ENCODE data around the gene USP22.

USP22 gene

DNA sequence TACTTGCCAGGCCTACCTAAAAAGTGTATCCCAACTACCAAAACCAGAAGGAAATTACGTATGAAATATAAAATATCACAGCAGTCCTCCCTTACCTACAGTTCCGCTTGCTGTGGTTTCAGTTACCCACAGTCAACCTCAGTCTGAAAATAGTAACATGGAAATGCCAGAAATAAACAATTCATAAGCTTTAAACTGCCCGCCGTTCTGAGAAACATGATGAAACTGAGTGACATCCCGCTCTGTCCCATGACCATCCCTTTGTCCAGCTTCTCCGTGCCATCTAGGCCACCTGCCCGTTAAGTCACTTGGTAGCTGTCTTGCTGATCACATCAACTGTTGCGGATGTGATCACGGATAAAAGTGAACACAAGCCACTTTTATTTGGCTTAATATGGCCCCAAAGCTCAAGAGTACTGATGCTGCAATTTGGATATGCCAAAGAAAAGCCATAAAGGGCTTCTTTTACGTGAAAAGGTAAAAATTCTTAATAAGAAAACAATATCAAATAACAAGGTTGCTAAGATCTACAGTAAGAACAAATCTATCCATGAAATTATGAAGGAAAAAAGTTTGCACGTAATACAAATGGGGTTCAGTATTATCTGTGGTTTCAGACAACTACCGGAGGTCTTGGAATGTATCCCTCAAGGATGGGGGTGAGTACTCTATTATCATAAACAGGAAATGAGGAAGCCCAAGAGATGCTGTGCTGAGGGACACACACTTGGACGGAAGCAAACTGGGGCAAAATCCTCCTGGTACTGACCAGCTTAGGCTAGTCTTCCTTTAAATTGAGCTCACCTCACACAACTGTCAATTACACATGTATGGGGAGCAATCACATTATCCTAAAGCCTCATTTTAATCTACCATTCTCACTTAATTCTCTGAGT, 8.2 kb downstream of the USP22 start:
- H3K4me3 ChIP-seq (ENCODE audit: low read depth in 1 of 5, low read length in 5 of 5) = peak overlapping the region in 2 of 5 donors; percentile 14 to 39

GRCh38 chr17:21033350-21033749, 9.5 kb downstream of the USP22 start:
- Histone ChIP-seq H3K4me1 (ENCODE audit: control insufficient read depth in 5 of 5, insufficient read depth in 5 of 5, low read length in 5 of 5) (peaks cover 15 to 83% (median 70%) of the 10 kb centered on the region in 5 donors), H3K4me3 (ENCODE audit: low read depth in 1 of 5, low read length in 5 of 5) (no peak overlapping the region), H3K9ac (ENCODE audit: low read length in 5 of 5) (no peak overlapping the region), H3K9me3 (ENCODE audit: control insufficient read depth in 5 of 5, low read length in 5 of 5) (no peaks in the 10 kb centered on the region), H3K27ac (ENCODE audit: low read depth, low read length) (no peak overlapping the region), H3K36me3 (ENCODE audit: control insufficient read depth in 5 of 5, insufficient read depth in 5 of 5, low read length in 5 of 5) (peaks cover 0 to 6% (median 0%) of the 10 kb centered on the region in 5 donors), H3K27me3 (ENCODE audit: control insufficient read depth in 5 of 5, insufficient read depth in 4 of 5, low read length in 5 of 5) (no peaks in the 10 kb centered on the region)

More for the DNA sequence above, 8.2 kb downstream of the USP22 start:
- Histone ChIP-seq H3K27ac (ENCODE audit: low read depth, low read length) (peak overlapping the region; percentile 64), H3K9ac (ENCODE audit: low read length in 5 of 5) (peak overlapping the region in 1 of 5 donors; percentile 17), H3K36me3 (ENCODE audit: control insufficient read depth in 5 of 5, insufficient read depth in 5 of 5, low read length in 5 of 5) (peaks cover 0 to 6% (median 0%) of the 10 kb centered on the region in 5 donors), H3K4me1 (ENCODE audit: control insufficient read depth in 5 of 5, insufficient read depth in 5 of 5, low read length in 5 of 5) (peaks cover 11 to 73% (median 63%) of the 10 kb centered on the region in 5 donors), H3K9me3 (ENCODE audit: control insufficient read depth in 5 of 5, low read length in 5 of 5) (no peaks in the 10 kb centered on the region), H3K27me3 (ENCODE audit: control insufficient read depth in 5 of 5, insufficient read depth in 4 of 5, low read length in 5 of 5) (no peaks in the 10 kb centered on the region)

- no peaks in the 10 kb centered on the region for H3K27me3 ChIP-seq (ENCODE audit: control insufficient read depth in 5 of 5, insufficient read depth in 4 of 5, low read length in 5 of 5)
- H3K9me3 ChIP-seq (ENCODE audit: control insufficient read depth in 5 of 5, low read length in 5 of 5) = no peaks in the 10 kb centered on the region
- no peak overlapping the region for H3K4me3 ChIP-seq (ENCODE audit: low read depth in 1 of 5, low read length in 5 of 5)
- H3K36me3 ChIP-seq (ENCODE audit: control insufficient read depth in 5 of 5, insufficient read depth in 5 of 5, low read length in 5 of 5) = peaks cover 3 to 18% (median 14%) of the 10 kb centered on the region in 5 donors
- peaks cover 11 to 76% (median 66%) of the 10 kb centered on the region in 5 donors for H3K4me1 ChIP-seq (ENCODE audit: control insufficient read depth in 5 of 5, insufficient read depth in 5 of 5, low read length in 5 of 5)
- no peak overlapping the region for H3K9ac ChIP-seq (ENCODE audit: low read length in 5 of 5)
- no peak overlapping the region for H3K27ac ChIP-seq (ENCODE audit: low read depth, low read length)
Measured at GRCh38 chr17:21031756-21032396, 10.9 kb downstream of the USP22 start.

DNA sequence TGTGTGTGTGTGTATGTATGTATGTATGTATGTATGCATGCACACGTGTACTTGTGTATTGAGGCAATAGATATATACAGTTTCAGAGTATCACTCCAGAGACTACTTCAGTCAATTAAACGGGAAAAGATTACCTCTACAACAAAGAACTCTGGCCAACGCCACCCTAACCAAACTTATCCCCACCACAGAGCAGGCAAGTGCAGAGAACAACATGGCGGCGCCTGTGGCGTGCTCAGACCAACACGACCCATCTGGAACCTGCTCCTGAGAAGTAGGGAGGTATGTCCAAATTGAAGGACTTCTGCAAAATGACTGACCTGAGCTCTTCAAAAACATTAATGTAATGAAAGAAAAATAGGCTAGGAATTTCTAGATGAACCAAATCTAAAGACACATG, 12.4 kb downstream of the USP22 start:
- Histone ChIP-seq H3K9me3 (ENCODE audit: control insufficient read depth in 5 of 5, low read length in 5 of 5) (no peaks in the 10 kb centered on the region), H3K4me1 (ENCODE audit: control insufficient read depth in 5 of 5, insufficient read depth in 5 of 5, low read length in 5 of 5) (peaks cover 11 to 63% (median 55%) of the 10 kb centered on the region in 5 donors)

GRCh38 chr17:21029515-21029914, 13.3 kb downstream of the USP22 start:
- Histone ChIP-seq H3K4me1 (ENCODE audit: control insufficient read depth in 5 of 5, insufficient read depth in 5 of 5, low read length in 5 of 5) (peaks cover 9 to 54% (median 47%) of the 10 kb centered on the region in 5 donors), H3K9ac (ENCODE audit: low read length in 5 of 5) (peak overlapping the region in 2 of 5 donors; percentile 26 to 55), H3K9me3 (ENCODE audit: control insufficient read depth in 5 of 5, low read length in 5 of 5) (no peaks in the 10 kb centered on the region), H3K36me3 (ENCODE audit: control insufficient read depth in 5 of 5, insufficient read depth in 5 of 5, low read length in 5 of 5) (peaks cover 12 to 42% (median 37%) of the 10 kb centered on the region in 5 donors), H3K4me3 (ENCODE audit: low read depth in 1 of 5, low read length in 5 of 5) (no peak overlapping the region), H3K27ac (ENCODE audit: low read depth, low read length) (peak overlapping the region; percentile 68), H3K27me3 (ENCODE audit: control insufficient read depth in 5 of 5, insufficient read depth in 4 of 5, low read length in 5 of 5) (no peaks in the 10 kb centered on the region)

More for the DNA sequence above, 12.4 kb downstream of the USP22 start:
- no peaks in the 10 kb centered on the region for H3K27me3 ChIP-seq (ENCODE audit: control insufficient read depth in 5 of 5, insufficient read depth in 4 of 5, low read length in 5 of 5)
- H3K9ac ChIP-seq (ENCODE audit: low read length in 5 of 5) = no peak overlapping the region
- H3K36me3 ChIP-seq (ENCODE audit: control insufficient read depth in 5 of 5, insufficient read depth in 5 of 5, low read length in 5 of 5) = peaks cover 7 to 33% (median 28%) of the 10 kb centered on the region in 5 donors
- H3K27ac ChIP-seq (ENCODE audit: low read depth, low read length) = no peak overlapping the region
- no peak overlapping the region for H3K4me3 ChIP-seq (ENCODE audit: low read depth in 1 of 5, low read length in 5 of 5)

GRCh38 chr17:21029036-21029435, 13.8 kb downstream of the USP22 start:
- peaks cover 6 to 51% (median 42%) of the 10 kb centered on the region in 5 donors for H3K4me1 ChIP-seq (ENCODE audit: control insufficient read depth in 5 of 5, insufficient read depth in 5 of 5, low read length in 5 of 5)
- peaks cover 12 to 46% (median 40%) of the 10 kb centered on the region in 5 donors for H3K36me3 ChIP-seq (ENCODE audit: control insufficient read depth in 5 of 5, insufficient read depth in 5 of 5, low read length in 5 of 5)
- H3K27me3 ChIP-seq (ENCODE audit: control insufficient read depth in 5 of 5, insufficient read depth in 4 of 5, low read length in 5 of 5) = no peaks in the 10 kb centered on the region
- H3K9me3 ChIP-seq (ENCODE audit: control insufficient read depth in 5 of 5, low read length in 5 of 5) = no peaks in the 10 kb centered on the region
- H3K9ac ChIP-seq (ENCODE audit: low read length in 5 of 5) = peak overlapping the region in 3 of 5 donors; percentile 2 to 55 (median 36)
- H3K27ac ChIP-seq (ENCODE audit: low read depth, low read length) = peak overlapping the region; percentile 68
- no peak overlapping the region for H3K4me3 ChIP-seq (ENCODE audit: low read depth in 1 of 5, low read length in 5 of 5)

DNA sequence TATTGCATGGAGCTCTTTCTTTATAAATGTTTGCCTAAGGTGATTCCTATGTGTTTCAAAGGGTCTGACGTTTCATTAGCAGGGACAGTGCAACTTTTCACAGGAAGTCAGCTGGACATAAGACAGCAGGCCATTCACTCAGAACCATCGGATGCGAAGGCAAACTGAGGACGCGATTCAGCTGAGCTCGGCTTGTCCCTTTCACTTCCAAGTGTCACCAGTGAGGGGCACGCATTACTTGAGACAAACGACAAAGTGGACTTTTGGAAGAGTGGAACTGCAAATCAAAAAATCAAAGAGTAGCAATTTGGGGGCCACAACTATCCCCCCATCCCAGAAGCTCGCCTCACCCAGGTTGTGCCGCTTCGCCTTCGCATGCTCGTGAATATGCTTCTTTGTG, 14.6 kb downstream of the USP22 start:
- Histone ChIP-seq H3K4me1 (ENCODE audit: control insufficient read depth in 5 of 5, insufficient read depth in 5 of 5, low read length in 5 of 5) (peaks cover 4 to 50% (median 40%) of the 10 kb centered on the region in 5 donors), H3K9ac (ENCODE audit: low read length in 5 of 5) (peak overlapping the region in 2 of 5 donors; percentile 1 to 2), H3K9me3 (ENCODE audit: control insufficient read depth in 5 of 5, low read length in 5 of 5) (no peaks in the 10 kb centered on the region), H3K4me3 (ENCODE audit: low read depth in 1 of 5, low read length in 5 of 5) (no peak overlapping the region), H3K27ac (ENCODE audit: low read depth, low read length) (peak overlapping the region; percentile 68), H3K36me3 (ENCODE audit: control insufficient read depth in 5 of 5, insufficient read depth in 5 of 5, low read length in 5 of 5) (peaks cover 12 to 53% (median 42%) of the 10 kb centered on the region in 5 donors), H3K27me3 (ENCODE audit: control insufficient read depth in 5 of 5, insufficient read depth in 4 of 5, low read length in 5 of 5) (no peaks in the 10 kb centered on the region)

GRCh38 chr17:21027031-21027430, 15.8 kb downstream of the USP22 start:
- no peaks in the 10 kb centered on the region for H3K27me3 ChIP-seq (ENCODE audit: control insufficient read depth in 5 of 5, insufficient read depth in 4 of 5, low read length in 5 of 5)
- no peak overlapping the region for H3K27ac ChIP-seq (ENCODE audit: low read depth, low read length)
- H3K4me1 ChIP-seq (ENCODE audit: control insufficient read depth in 5 of 5, insufficient read depth in 5 of 5, low read length in 5 of 5) = peaks cover 4 to 38% (median 33%) of the 10 kb centered on the region in 5 donors
- H3K9ac ChIP-seq (ENCODE audit: low read length in 5 of 5) = no peak overlapping the region
- peaks cover 12 to 59% (median 42%) of the 10 kb centered on the region in 5 donors for H3K36me3 ChIP-seq (ENCODE audit: control insufficient read depth in 5 of 5, insufficient read depth in 5 of 5, low read length in 5 of 5)
- no peak overlapping the region for H3K4me3 ChIP-seq (ENCODE audit: low read depth in 1 of 5, low read length in 5 of 5)
- no peaks in the 10 kb centered on the region for H3K9me3 ChIP-seq (ENCODE audit: control insufficient read depth in 5 of 5, low read length in 5 of 5)

DNA sequence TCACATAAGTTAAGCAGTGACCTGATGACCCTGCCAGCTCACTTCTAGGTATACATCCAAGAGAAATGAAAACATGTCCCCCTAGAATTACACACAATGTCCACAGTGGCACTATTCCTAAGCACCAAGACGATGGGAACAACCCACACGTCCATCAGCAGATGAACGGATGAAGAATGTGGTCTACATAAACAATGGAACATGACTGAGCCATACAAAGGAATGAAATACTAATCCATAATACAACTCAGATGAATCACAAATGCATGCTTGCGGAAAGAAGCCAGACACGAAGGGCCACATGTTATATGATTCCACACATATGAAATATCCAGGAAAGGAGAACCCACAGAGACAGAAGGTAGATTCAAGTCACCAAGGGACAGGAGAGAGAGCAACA, 17.4 kb downstream of the USP22 start:
- Histone ChIP-seq H3K4me3 (ENCODE audit: low read depth in 1 of 5, low read length in 5 of 5) (no peak overlapping the region), H3K36me3 (ENCODE audit: control insufficient read depth in 5 of 5, insufficient read depth in 5 of 5, low read length in 5 of 5) (peaks cover 14 to 73% (median 52%) of the 10 kb centered on the region in 5 donors), H3K27me3 (ENCODE audit: control insufficient read depth in 5 of 5, insufficient read depth in 4 of 5, low read length in 5 of 5) (no peaks in the 10 kb centered on the region), H3K27ac (ENCODE audit: low read depth, low read length) (no peak overlapping the region), H3K9me3 (ENCODE audit: control insufficient read depth in 5 of 5, low read length in 5 of 5) (no peaks in the 10 kb centered on the region), H3K4me1 (ENCODE audit: control insufficient read depth in 5 of 5, insufficient read depth in 5 of 5, low read length in 5 of 5) (peaks cover 4 to 40% (median 29%) of the 10 kb centered on the region in 5 donors), H3K9ac (ENCODE audit: low read length in 5 of 5) (no peak overlapping the region)

DNA sequence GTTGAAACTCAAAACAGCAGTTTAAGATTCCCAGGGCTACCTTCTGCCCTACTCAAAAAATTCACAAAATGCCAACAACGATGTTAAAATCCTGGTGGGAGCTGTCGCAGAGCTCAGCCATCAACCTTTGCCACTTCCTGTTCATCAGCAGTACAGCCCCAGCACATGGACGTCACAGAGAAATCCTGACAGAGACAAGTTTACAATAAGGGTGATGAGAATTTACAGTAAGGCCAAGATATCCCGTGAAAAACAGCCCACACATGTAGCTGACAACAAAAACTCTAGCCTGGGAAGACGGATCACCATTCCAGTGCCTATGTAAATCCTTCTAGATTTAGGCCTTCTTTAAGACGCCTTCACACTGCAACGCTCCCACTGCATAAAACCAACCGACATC, 18.8 kb downstream of the USP22 start:
- H3K9ac ChIP-seq (ENCODE audit: low read length in 5 of 5) = no peak overlapping the region

More for the DNA sequence above, 18.8 kb downstream of the USP22 start:
- peaks cover 22 to 87% (median 67%) of the 10 kb centered on the region in 5 donors for H3K36me3 ChIP-seq (ENCODE audit: control insufficient read depth in 5 of 5, insufficient read depth in 5 of 5, low read length in 5 of 5)
- H3K27me3 ChIP-seq (ENCODE audit: control insufficient read depth in 5 of 5, insufficient read depth in 4 of 5, low read length in 5 of 5) = no peaks in the 10 kb centered on the region
- H3K9me3 ChIP-seq (ENCODE audit: control insufficient read depth in 5 of 5, low read length in 5 of 5) = no peaks in the 10 kb centered on the region
- peaks cover 2 to 27% (median 15%) of the 10 kb centered on the region in 5 donors for H3K4me1 ChIP-seq (ENCODE audit: control insufficient read depth in 5 of 5, insufficient read depth in 5 of 5, low read length in 5 of 5)
- no peak overlapping the region for H3K4me3 ChIP-seq (ENCODE audit: low read depth in 1 of 5, low read length in 5 of 5)
- peak overlapping the region; percentile 8 for H3K27ac ChIP-seq (ENCODE audit: low read depth, low read length)

Data from subcutaneous abdominal adipose tissue (tissue), 5 donors.